Lower leg skin (tissue), 4 donors: ENCODE measurements around the gene UNC50. TPM values are rescaled to one million over a fixed set of nuclear protein-coding genes. Genes with fewer than 3 reads are reported as not detected.

ENCODE experiments used
- DNase-seq, 2 donors: peaks; one replicate each; pipeline ENCODE4 v3.0.0-alpha.2; 2019; ENCODE audit warnings: low spot score in 2 of 2
- H3K4me3 ChIP-seq: fragments of 200-600 bp; sonication (generic); 2 replicates; pipeline ENCODE4 v1.5.1; 2017; ENCODE audit warnings: mild to moderate bottlenecking, low read depth; ENCODE audit not compliant: poor library complexity, severe bottlenecking
- CTCF ChIP-seq, 3 donors: fragments of 450-650 bp; IDR thresholded peaks; one replicate each; pipeline ENCODE4 v1.5.1; 2016; ENCODE audit warnings: antibody characterized with exemption in 3 of 3, mild to moderate bottlenecking in 3 of 3, moderate library complexity in 2 of 3
- POLR2A ChIP-seq, 2 donors: fragments of 450-650 bp; IDR thresholded peaks; one replicate each; pipeline ENCODE4 v1.6.1; 2016 to 2017; ENCODE audit warnings: antibody characterized with exemption in 2 of 2, mild to moderate bottlenecking in 1 of 2, moderate library complexity in 1 of 2
- WGBS, 2 donors: methylation state at CpG; one replicate each; pipeline ENCODE4 v1.1.5; 2018; 5-methylcytosine and 5-hydroxymethylcytosine counted together
- intact Hi-C: fragments of 100-400 bp; cut with DNase I; formaldehyde crosslinking; loops from one replicate; pipeline ENCODE4 v1.15.0; 2023; ENCODE audit warnings: low total_unique reads
- total RNA-seq, 4 donors: library from RNA; depleted of rRNA; stranded (reverse); fragments of >200 nt; gene quantifications; one replicate each; pipeline ENCODE4 v1.1.0, GENCODE V29; 2016

UNC50 gene
- total RNA-seq, 4 donors from 2014 or later, result 38.1 to 52.0 (median 44.2) TPM

GRCh38 chr2:98568161-98568956, 40.0 kb upstream of the UNC50 start:
- no peak for TF ChIP-seq POLR2A (IDR thresholded peaks at IDR 0.05)
- TF ChIP-seq CTCF (IDR thresholded peaks at IDR 0.05), result no peak
- 74 to 75% methylated on average over 11 of the region's 11 CpGs for WGBS, 2 donors
- H3K4me3 ChIP-seq, result no peak overlapping the region
- no peak for DNase-seq
- intact Hi-C loops, result no loop called here

- 73 to 74% methylated on average over 19 of the region's 19 CpGs for WGBS, 2 donors
- TF ChIP-seq POLR2A (IDR thresholded peaks at IDR 0.05) (no peak), CTCF (IDR thresholded peaks at IDR 0.05) (peak in 1 of 3 donors; percentile 34)
- no peak overlapping the region for H3K4me3 ChIP-seq
- intact Hi-C loops, result no loop called here
- DNase-seq, result no peak
Measured at GRCh38 chr2:98569197-98569793, 39.1 kb upstream of the UNC50 start.

- WGBS, 2 donors, result 96% methylated on average over 13 of the region's 13 CpGs
- no peak overlapping the region for H3K4me3 ChIP-seq
- TF ChIP-seq POLR2A (IDR thresholded peaks at IDR 0.05), result no peak
- no peak for TF ChIP-seq CTCF (IDR thresholded peaks at IDR 0.05)
- no peak for DNase-seq
- intact Hi-C loops, result no loop called here
Measured at GRCh38 chr2:98569915-98570314, 38.5 kb upstream of the UNC50 start.

- WGBS, 2 donors, result 89 to 97% methylated on average over 5 of the region's 5 CpGs
- DNase-seq, result no peak
- no peak overlapping the region for H3K4me3 ChIP-seq
- intact Hi-C loops, result no loop called here
- no peak for TF ChIP-seq CTCF (IDR thresholded peaks at IDR 0.05)
- no peak for TF ChIP-seq POLR2A (IDR thresholded peaks at IDR 0.05)
Measured at GRCh38 chr2:98570356-98570755, 38.0 kb upstream of the UNC50 start.

- peak in 1 of 2 donors; percentile 76 for DNase-seq
- intact Hi-C loops, result no loop called here
- TF ChIP-seq POLR2A (IDR thresholded peaks at IDR 0.05) (no peak), CTCF (IDR thresholded peaks at IDR 0.05) (no peak)
- 89 to 93% methylated on average over 13 of the region's 13 CpGs for WGBS, 2 donors
- no peak overlapping the region for H3K4me3 ChIP-seq
Measured at GRCh38 chr2:98571121-98571701, 37.2 kb upstream of the UNC50 start.
